ENCODE data around the gene RCBTB2. TPM values are rescaled to one million over a fixed set of nuclear protein-coding genes. Genes with fewer than 3 reads are reported as not detected.

RCBTB2 gene
- total RNA-seq, 6 experiments from 2014 or later = 6.6 to 9.3 (median 7.5) TPM

- H3K27me3 Mint-ChIP-seq (ENCODE audit: insufficient read depth) = no peaks in the 10 kb centered on the region
- DNase-seq = no peak
- H3K36me3 Mint-ChIP-seq (ENCODE audit: low read depth) = peaks cover 14% of the 10 kb centered on the region
- TF ChIP-seq, protein P1, sequence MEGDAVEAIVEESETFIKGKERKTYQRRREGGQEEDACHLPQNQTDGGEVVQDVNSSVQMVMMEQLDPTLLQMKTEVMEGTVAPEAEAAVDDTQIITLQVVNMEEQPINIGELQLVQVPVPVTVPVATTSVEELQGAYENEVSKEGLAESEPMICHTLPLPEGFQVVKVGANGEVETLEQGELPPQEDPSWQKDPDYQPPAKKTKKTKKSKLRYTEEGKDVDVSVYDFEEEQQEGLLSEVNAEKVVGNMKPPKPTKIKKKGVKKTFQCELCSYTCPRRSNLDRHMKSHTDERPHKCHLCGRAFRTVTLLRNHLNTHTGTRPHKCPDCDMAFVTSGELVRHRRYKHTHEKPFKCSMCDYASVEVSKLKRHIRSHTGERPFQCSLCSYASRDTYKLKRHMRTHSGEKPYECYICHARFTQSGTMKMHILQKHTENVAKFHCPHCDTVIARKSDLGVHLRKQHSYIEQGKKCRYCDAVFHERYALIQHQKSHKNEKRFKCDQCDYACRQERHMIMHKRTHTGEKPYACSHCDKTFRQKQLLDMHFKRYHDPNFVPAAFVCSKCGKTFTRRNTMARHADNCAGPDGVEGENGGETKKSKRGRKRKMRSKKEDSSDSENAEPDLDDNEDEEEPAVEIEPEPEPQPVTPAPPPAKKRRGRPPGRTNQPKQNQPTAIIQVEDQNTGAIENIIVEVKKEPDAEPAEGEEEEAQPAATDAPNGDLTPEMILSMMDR (IDR thresholded peaks at IDR 0.05) = no peak
- peaks cover 8% of the 10 kb centered on the region; the same call in 1 of the 2 replicates for H3K4me1 Mint-ChIP-seq (ENCODE audit: low read depth)
- no peak overlapping the region for H3K4me3 Mint-ChIP-seq
- H3K27ac Mint-ChIP-seq = no peak overlapping the region
- H3K9me3 Mint-ChIP-seq = no peaks in the 10 kb centered on the region
Observed at GRCh38 chr13:48488995-48489394, 43.9 kb downstream of the RCBTB2 start.

DNA sequence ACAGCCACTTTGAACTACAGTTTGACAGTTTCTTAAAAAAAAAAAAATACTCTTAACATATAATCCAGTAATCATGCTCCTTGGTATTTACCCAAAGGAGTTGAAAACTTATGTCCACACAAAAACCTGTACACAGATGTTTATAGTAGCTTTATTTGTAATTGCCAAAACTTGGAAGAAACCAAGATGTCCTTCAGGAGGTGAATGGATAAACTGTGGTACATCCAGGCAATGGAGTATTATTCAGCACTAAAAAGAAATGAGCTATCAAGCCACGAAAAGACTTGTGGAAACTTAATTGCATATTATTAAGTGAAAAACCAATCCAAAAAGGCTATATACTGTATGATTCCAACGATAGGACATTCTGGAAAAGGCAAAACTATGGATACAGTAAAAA lies 44.9 kb downstream of the RCBTB2 start:
- Mint-ChIP-seq H3K27ac (no peak overlapping the region), H3K27me3 (ENCODE audit: insufficient read depth) (no peaks in the 10 kb centered on the region), H3K4me1 (ENCODE audit: low read depth) (peaks cover 8% of the 10 kb centered on the region; the same call in 1 of the 2 replicates), H3K36me3 (ENCODE audit: low read depth) (peaks cover 14% of the 10 kb centered on the region), H3K9me3 (no peaks in the 10 kb centered on the region), H3K4me3 (no peak overlapping the region)
- DNase-seq = no peak
- TF ChIP-seq, protein P1 (IDR thresholded peaks at IDR 0.05) = no peak

DNA sequence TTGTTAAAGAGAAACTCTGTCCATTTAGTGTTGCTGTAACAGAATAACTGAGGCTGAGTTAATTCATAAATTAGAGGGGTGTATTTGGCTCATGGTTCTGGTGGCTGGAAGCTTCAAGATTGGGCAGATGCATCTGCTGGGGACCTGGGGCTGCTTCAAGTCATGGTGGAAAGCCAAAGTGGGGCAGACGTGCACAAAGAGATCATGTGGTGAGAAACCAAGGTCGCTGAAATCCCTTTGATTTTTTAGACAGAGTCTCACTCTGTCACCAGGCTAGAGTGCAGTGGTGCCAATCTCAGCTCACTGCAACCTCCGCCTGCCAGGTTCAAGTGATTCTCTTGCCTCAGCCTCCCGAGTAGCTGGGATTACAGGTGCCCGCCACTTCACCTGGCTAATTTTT lies 46.0 kb downstream of the RCBTB2 start:
- TF ChIP-seq, protein P1 (IDR thresholded peaks at IDR 0.05) = no peak
- H3K4me1 Mint-ChIP-seq (ENCODE audit: low read depth) = peaks cover 8% of the 10 kb centered on the region; the same call in 1 of the 2 replicates
- no peaks in the 10 kb centered on the region for H3K27me3 Mint-ChIP-seq (ENCODE audit: insufficient read depth)
- no peak overlapping the region for H3K27ac Mint-ChIP-seq
- no peaks in the 10 kb centered on the region for H3K9me3 Mint-ChIP-seq
- no peak overlapping the region for H3K4me3 Mint-ChIP-seq
- H3K36me3 Mint-ChIP-seq (ENCODE audit: low read depth) = peaks cover 14% of the 10 kb centered on the region
- DNase-seq = no peak

DNA sequence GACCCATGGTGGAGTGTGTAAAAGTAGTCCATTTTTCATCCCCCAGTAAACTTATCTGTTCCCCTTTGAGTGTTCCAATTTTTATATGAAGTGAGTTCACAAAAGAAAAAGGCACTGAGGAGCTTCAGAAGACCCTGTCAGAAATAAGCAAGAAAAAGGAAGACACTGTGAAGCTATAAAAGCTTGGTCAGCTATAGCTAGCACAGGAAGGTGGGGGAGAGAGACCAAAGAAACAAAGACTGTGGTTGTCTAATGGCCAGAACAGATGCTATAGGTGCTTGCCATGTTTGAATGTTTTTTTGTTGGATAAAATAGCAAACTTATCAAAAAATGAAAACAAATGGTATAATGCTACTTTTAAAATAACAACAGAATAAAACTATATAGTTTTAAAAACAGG lies 46.5 kb downstream of the RCBTB2 start:
- Mint-ChIP-seq H3K36me3 (ENCODE audit: low read depth) (peaks cover 14% of the 10 kb centered on the region), H3K27me3 (ENCODE audit: insufficient read depth) (no peaks in the 10 kb centered on the region), H3K27ac (no peak overlapping the region), H3K4me1 (ENCODE audit: low read depth) (peaks cover 8% of the 10 kb centered on the region; the same call in 1 of the 2 replicates), H3K9me3 (no peaks in the 10 kb centered on the region), H3K4me3 (no peak overlapping the region)
- TF ChIP-seq, protein P1 (IDR thresholded peaks at IDR 0.05) = no peak
- no peak for DNase-seq

GRCh38 chr13:48485432-48485831 lies 47.4 kb downstream of the RCBTB2 start:
- H3K27ac Mint-ChIP-seq = no peak overlapping the region
- TF ChIP-seq, protein P1 (IDR thresholded peaks at IDR 0.05) = no peak
- peaks cover 14% of the 10 kb centered on the region for H3K36me3 Mint-ChIP-seq (ENCODE audit: low read depth)

GRCh38 chr13:48483575-48483974 lies 49.3 kb downstream of the RCBTB2 start:
- no peaks in the 10 kb centered on the region for H3K9me3 Mint-ChIP-seq
- no peak overlapping the region for H3K27ac Mint-ChIP-seq
- no peak for DNase-seq
- H3K4me3 Mint-ChIP-seq = no peak overlapping the region
- H3K36me3 Mint-ChIP-seq (ENCODE audit: low read depth) = peaks cover 14% of the 10 kb centered on the region
- no peaks in the 10 kb centered on the region for H3K27me3 Mint-ChIP-seq (ENCODE audit: insufficient read depth)
- H3K4me1 Mint-ChIP-seq (ENCODE audit: low read depth) = peaks cover 19% of the 10 kb centered on the region
- TF ChIP-seq, protein P1 (IDR thresholded peaks at IDR 0.05) = no peak

More at GRCh38 chr13:48485432-48485831, 47.4 kb downstream of the RCBTB2 start:
- Mint-ChIP-seq H3K4me3 (no peak overlapping the region), H3K4me1 (ENCODE audit: low read depth) (peaks cover 8% of the 10 kb centered on the region; the same call in 1 of the 2 replicates), H3K27me3 (ENCODE audit: insufficient read depth) (no peaks in the 10 kb centered on the region), H3K9me3 (no peaks in the 10 kb centered on the region)
- DNase-seq = no peak

Measured in HFFc6 (cell line).